Measurements from ENCODE around the gene VSIR.

The VSIR gene

DNA sequence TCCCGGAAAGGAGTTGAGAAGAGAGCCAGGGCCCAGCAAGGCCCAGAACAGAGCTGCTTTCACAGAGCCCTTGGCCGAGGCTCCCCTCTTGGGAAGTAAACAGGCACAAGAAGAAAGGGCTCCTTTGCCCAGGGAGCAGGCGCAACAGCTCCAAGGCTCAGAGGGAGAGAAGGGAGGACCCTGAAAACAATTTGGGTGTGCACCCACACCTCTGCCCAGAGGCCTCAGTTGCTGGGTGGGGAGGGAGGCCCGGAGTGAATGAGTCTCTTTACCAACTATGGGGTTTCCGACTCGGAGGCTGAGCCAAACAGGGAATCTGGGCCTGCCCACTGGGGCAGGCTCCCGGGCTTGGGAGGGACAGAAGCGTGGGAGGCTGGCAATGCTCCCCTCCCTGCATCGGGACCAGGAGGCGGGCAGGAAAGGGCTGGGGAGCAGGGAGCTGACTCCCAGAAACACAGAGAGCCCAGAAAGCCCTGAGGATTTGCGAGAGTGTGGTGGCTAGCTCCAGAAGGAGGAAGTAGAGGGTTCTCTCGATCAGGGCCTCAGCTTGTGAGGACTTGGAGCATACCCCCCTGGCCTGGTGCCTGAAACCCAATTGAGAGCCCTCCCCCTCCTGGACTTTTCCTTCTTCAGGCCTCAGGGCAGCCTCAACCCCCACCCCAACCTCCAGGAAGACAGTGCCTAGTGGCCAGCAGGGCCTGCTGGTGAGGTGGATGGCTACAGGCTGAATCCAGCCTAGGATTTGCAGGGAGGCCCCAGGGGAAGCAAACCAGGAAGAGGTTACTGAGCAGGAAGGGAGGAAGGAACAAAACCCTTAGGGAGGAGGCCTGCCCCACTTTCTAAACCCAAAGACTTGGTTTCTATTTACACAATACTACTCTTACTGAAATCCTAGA, 59.9 kb downstream of the VSIR start:
- peak in 1 of 2 donors; percentile 40 for DNase-seq (ENCODE audit: low read depth in 2 of 2)

DNA sequence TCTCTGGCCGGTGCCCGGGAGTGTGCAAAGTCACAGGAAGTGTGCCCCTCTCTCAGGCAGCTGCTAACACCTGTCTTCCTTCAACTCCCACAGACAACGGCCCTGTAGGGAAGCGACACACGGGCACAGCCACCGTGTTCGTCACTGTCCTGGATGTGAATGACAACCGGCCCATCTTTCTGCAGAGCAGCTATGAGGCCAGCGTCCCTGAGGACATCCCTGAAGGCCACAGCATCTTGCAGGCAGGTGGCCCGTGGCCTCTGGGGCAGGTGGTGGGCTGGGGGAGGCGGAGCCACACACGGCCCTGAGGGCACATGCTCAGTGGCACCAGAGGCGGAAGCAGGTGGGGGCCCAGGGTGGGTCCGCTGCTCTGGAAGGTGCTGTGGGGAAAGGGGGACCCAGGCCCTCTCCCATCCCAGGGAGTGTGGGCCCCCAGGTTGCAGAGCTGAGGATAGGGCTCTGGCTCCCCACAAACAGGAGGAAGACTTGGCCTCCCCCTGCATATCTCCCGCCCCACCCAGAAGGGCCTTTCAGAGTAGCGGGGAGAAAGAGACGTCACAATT, 60.7 kb downstream of the VSIR start:
- no peak for DNase-seq (ENCODE audit: low read depth in 2 of 2)

DNA sequence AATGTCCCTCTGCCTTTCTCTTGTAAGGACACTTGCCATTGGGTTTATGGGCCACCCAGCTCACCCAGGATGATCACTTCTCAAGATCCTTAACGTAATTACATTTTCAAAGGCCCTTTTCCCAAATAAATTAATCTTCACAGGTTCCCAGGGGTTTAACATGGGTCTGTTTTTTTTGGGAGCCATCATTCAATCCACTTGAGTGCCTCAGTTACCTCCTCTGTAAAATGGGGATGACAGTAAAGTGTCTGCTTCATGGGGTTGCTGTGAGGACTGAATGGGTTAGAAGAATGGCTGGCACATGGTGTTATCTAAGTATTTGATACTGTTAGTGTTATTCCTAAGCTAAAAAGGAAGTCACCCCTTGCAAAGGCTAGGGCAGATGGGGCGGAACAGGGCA, 61.1 kb downstream of the VSIR start:
- DNase-seq (ENCODE audit: low read depth in 2 of 2), result no peak

DNA sequence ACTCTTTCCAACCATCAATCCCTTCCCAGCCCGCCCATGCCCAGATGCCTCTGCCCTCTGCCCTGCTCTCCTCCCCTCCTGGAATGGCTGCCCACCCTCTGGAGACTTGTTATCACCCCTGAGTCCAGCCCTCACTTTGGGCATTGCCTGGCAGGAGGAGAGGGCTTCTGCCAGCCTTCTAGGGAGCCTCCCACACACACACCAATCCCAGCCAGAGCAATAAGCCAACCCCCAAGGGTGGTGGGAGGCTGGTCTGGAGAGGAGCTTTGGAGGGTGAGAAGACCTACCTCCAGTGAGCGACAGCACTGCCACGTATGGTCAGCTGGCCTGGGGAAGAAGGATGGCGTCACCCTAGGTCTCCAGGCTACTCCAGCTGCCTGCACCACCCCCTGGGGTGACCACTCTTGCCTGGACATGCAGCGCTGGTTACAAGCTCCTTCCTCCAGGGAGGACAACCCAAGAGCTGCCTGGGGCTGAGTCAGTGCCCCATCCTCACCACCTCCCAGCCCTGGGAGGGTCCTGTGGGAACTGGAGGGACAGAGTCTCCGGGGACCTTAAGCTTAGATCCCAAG, 62.2 kb downstream of the VSIR start:
- no peak for DNase-seq (ENCODE audit: low read depth in 2 of 2)

DNA sequence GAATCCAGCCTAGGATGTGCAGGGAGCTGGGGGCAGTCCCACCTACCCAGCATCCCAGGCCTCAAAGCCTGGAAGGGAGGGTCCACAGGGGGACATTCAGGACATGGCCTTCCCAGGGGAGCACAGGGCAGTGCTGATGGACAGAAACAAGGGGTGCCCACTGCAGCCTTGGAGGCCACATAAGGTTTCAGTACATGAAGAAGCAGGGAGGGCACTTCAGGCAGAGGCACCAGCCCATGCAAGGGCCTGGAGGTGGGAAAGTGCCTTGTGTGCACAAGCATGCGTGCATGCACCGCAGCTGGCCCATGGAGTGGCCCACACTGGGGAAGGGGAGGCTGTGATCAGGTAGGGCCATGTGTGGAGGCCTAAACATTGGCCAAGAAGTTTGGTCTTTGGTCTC, 62.8 kb downstream of the VSIR start:
- DNase-seq (ENCODE audit: low read depth in 2 of 2), result no peak

DNA sequence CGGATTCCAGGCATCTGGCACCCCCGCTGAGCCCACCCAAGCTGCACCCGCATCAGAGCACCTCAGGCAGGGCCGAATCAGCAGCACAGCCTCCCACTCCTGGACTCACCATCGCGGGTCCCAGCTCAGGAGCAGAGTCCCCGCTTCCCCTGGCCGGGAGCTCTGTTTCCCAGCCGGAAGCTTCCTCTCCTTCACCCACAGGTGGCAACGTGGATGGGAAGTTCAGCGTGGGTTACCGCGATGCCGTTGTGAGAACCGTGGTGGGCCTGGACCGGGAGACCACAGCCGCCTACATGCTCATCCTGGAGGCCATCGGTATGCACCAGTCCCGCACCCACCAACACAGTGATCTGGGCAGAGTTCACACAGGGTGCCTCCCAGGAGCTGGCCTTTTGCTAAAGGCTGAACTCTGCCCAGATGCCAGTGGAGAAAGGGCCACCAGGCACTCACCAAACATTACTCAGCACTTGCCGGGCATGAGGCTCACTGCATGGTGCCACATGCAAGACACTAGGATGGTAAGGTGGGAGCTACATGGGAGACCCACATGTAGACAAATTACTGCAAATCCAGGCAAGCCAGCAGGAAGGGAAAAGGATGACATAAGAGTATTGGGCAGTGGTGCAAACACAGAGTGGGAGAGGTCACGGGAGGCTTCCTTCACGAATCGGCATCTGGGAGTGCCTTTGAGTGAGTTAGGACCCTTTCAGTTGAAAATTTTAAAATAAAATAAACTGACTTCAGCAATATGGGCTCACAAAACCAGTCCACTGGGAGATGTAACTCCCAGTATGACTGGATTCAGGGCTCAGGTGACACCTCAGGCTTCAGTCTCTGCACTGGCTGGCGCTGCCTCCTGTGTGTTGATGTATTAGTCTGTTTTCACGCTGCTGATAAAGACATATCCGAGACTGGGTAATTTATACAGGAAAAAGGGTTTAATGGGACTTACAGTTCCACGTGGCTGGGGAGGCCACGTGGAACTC, 64.1 kb downstream of the VSIR start:
- DNase-seq (ENCODE audit: low read depth in 2 of 2), result no peak

DNA sequence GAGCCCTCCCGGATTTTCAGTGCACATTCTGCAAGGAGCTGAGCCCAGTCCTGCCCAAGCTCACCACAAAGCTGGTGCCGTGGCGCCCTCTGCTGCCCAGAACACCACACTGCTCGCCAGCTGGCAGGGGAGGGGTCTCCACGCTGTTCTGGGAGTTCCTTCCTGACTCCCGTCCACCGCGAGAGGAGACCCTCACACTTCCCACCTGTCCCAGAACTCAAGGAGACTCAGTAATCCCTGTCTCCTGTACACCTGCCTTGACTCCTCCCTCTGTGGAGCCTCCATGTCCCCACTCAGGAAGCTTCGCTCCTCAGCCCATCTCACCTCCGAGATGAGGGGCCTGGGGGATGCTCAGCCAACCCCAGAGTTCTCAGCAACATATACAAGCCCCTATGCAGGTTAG, 65.0 kb downstream of the VSIR start:
- DNase-seq (ENCODE audit: low read depth in 2 of 2), result peak; percentile 60 to 68

DNA sequence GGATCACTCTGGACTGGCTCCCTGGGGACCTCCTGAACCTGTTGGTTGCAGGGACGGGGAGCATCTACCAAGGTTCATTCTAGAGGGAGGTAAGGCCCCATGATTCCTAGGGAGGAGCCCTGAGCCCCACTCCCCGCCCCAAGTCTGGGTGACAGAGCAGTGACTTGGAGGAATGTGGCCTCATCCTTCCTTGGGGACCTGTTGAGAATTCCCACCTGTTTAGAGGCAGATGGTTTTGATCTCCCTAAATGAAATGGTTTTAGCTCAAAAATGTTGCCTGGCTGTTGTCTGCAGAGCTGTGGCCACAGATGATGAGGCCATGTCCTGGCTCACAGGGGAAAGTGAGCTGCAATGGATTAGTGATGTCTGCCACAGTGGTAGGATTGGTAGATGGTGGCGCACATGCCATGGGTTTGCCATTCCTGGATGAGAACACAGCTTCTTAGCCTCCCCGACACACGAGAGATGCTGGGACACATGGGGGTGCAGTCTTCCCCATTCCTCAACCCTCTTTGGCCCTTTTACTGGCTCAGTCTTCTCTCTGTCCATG, 66.0 kb downstream of the VSIR start:
- no peak for DNase-seq (ENCODE audit: low read depth in 2 of 2)

DNA sequence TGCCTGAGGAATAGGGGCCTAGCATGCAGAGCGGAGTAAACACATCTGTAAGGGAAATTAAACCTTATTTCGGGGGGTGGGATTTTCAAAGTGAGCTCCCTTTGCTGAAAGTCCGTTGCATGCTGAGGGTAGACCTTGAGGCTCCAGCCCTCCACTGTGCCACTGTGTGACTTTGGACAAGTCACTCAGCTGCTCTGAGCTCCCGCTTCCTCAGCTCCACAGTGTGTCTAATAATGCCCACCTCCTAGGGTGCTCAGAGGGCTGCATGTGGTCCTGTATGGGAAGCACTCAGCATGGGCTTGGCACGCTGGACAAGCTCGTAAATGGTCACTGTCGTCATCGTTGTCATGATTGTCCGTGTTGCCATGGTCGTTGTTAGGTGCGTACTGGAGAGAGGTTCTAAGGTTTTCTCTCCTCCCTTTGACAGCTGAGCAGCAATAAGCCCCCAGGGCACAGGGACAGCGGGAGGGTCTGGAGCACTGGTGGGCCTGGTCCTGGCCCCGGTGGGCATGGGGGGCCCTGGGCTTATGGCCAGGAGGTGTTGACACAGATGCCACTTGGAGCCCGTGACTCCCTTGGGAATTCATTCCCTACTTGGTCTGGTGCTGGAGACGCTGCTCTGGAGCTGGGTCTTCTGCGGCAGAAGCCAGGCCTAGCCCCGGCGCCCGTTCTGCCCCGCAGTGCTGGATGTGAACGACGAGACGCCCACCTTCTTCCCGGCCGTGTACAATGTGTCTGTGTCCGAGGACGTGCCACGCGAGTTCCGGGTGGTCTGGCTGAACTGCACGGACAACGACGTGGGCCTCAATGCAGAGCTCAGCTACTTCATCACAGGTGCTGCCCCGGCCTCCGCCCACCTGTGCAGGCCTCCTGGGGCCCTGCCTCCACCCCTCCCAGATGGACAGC, 66.9 kb downstream of the VSIR start:
- DNase-seq (ENCODE audit: low read depth in 2 of 2), result no peak

DNA sequence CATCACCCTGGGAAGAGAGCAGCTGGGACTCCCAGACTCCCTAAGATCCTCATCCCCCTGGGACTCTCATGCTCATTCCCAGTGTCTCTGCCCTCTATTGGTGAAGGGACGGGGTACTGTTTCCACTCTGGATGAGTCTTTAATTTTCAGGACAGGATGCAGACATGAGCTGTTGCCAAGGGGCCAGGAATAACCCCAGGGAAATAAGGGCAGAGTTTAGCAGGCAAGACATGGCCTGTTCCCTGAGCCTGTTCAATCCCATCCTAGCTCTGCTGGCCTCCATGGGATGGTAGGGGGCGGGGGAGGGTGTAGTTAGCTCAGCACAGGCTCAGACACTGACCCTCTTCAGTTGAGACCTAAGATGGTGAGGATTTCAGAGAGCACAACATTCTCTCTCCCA, 67.7 kb downstream of the VSIR start:
- no peak for DNase-seq (ENCODE audit: low read depth in 2 of 2)

DNA sequence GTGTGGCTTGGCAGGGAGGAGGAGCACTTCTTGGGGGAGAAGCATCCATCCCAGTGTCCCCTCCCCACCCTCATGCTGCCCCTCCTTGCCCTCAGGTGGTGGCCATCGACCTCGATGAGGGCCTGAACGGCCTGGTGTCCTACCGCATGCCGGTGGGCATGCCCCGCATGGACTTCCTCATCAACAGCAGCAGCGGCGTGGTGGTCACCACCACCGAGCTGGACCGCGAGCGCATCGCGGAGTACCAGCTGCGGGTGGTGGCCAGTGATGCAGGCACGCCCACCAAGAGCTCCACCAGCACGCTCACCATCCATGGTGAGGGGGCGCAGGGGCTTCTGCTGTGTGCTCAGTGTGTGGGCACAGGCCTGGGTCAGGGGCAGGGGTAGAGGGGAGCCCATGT, 68.5 kb downstream of the VSIR start:
- no peak for DNase-seq (ENCODE audit: low read depth in 2 of 2)

DNA sequence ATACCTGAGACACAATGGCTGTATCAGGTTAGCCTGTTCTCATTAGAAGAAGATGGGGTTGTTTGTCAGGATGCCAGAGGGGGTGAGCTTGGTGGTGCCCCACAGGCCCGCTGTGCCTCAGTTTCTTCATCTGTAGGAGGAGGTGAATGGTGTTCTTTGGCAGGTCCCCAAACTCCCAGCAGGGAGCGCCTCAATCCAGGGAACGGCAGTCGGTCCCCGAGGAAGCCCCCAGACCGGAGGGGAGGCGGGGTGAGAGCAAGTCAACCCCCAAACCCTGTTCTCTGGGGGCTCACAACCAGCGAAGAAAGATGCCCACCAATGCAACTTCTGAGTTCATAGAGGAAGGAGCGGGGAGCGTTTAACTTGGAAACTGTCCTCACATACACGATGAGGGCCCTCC, 69.7 kb downstream of the VSIR start:
- no peak for DNase-seq (ENCODE audit: low read depth in 2 of 2)

DNA sequence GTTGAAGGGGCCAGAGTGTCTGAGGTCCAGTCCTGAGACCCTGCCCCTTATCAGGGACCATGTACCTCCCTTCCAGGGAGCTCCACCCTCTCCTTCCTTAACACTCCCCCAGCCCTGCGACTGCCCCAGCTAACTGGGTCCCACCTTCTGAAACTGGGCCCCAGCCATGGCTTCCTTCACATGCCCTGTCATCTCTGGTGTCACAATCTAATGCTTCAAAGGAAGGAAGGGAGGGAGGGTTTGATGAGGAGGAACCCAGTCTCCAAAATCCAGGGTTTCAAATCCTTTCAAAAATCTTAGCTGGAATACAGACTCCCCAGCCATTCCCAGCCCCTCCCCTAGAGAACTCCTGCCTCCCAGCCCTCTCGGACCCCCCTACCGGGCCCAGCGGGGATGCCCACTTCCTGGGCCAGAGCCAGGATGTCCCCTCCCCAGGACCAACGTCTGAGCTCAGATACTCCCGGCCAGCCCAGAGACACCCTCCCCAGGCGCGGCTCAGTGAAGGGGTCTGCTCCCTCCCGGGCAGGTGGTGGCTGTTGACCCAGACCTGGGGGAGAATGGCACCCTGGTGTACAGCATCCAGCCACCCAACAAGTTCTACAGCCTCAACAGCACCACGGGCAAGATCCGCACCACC, 71.7 kb downstream of the VSIR start:
- no peak for DNase-seq (ENCODE audit: low read depth in 2 of 2)

DNA sequence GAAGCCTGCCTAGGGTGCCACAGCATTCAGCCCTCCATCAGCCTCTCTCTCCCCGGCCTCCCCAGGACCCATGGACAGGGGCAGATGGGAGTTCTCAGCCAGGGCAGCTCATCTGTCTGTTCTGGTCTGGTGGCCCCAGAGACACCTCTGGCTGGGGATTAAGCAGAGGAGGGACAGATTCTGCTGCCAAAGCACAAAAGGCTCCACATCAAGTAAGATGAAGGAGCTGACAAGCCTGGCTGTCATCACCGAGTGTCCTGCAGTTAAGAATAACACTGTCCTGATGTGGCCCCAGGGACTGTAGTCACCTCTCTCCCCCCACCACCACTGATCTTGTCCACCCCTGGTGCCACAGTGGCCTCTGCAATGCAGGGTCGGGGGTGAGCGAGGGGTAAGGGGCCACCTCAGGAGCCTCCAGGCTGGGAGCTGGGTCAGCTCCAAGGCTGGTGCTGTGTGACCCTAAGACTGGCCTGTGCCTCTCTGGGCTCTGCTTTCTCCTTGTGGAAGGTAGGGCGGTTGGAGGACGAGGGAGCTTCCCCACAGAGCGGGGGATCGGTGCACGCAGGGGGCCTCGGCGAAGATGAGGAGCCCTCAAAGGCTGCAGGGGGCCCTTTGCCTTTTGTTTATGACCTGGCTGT, 72.5 kb downstream of the VSIR start:
- DNase-seq (ENCODE audit: low read depth in 2 of 2), result no peak

DNA sequence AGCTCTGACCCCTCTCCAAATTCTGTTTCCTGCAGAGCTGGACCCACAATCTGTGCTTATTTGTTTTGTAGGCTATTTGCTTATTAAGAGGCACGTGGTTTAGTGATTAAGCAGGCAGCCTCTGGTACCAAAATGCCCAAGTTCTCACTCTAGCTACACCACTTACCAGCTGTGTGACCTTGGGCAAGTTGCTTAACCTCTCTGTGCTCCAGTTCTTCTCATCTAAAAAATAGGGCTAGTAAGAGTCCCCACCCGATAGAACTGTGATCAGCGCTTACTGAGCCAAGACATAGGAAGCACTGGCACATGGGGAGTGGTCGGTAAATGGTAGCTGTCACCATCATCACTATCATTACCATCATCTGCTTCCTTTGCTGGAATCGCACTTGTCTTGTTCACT, 74.6 kb downstream of the VSIR start:
- no peak for DNase-seq (ENCODE audit: low read depth in 2 of 2)

DNA sequence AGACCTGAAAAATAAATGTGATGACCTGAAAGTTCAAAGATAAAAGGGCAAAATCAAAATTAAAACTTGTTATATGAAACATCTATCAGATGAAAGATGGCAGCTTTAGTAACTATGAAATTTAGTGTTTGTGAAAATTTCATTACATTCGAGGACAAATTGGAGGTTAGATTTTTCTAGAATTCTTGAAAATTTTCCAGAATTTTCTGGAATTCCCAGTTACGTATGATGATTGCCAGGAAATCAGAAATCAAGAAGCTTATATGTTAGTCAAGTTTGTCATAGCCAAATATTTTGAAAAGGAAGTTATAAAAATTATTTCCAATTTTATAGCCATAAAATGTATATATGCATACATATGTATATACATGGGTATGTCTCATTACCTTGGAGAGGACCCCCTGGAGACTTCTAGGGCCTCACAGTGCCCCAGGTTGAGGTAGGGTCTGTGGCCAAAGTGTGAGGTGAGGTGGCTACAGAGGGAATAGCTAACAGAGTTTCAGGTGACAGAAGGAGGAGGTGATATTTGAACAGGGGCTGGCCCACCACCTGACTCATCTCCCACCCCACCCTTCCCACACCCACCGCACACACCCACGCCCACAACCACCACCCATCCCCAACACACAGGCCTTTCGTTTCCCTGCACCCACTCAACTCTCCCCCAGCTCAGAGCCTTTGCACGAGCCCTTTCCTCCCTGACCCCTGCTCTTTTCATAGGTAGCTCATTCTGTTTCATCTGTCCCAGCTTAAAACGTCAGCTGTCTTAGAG, 75.2 kb downstream of the VSIR start:
- peak in 1 of 2 donors; percentile 37 for DNase-seq (ENCODE audit: low read depth in 2 of 2)

Data from stimulated activated CD4-positive, alpha-beta T cell treated with anti-CD3 and anti-CD28 coated beads, Interleukin-4, amount 100 ng/mL, for 48 hours (primary cell).